ENCODE results near the gene RNU5D-1.
A peak's percentile ranks its signal among the peaks of the same experiment; 100 is the strongest.
"Not testable (repeated sequence)": the region's sequence is repeated elsewhere in the genome, so short reads cannot be mapped to it uniquely, and the experiment has no call there.

Gene RNU5D-1

DNA sequence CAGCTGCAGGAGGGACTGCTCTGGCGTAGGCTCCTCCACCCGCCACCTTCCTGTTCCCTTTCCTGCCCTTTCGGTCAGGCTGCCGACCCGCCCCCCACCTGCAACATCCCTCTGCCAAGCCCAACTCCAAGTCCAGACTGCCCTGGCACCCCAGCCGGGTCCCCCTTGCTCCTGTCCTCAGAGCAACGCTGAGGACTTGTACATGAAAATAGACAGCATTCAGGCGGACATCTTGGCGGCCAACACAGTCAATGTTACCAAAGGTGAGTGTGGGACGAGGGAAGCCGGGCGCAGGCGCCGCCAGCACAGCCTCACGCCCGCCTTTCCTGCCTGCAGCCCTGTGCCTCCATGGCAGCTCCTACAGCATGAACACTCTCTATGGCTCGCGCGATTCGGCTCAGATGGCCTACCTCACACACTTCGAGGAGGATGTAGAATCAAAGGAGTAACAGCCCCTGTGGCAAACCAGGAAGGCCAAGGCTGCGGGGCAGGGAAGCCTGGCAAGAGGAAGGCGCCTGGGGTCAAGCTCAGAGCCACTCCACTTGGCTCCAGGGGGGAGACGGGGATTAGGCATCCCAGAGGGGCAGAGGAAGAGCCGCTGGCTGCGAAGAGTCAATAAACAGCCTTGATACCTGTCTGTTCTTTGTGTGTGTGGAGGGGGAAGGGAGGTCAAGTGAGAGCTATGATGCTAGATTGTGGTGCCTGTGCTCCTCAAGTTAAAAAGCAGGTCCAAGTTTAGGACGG is 5.8 kb downstream of the RNU5D-1 start:
- no peak for ATAC-seq

DNA sequence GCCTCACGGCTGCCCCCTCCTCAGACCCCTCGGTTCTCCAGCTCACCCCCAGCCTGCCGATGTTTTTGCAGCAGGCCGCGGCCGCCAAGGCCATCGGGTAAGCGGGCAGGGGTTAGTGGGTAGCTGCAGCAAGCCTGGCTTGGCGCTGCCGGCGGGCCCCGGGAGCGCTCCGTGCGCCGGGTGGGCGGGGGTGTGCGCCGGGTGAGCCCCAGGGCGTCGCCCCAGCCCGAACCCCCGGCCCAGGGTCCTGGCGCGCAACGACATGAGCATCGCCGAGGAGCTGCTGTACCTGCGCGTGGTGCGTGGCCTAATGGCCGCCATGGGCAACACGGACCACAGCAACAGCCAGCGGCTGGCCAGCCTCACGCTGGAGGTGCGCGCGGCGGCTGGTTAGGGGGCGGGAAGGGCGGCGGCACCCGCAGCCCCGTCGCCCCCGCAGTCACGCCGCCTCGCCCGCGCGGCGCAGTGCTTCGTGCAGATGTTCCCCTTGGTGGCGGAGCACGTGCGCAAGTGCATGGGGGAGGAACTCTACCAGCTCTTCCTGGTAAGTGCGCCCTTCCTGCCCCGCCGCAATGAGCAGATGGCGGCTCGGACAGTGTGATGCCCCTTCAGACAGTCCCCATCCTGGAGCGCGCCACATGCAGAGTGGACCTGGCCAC is 6.5 kb downstream of the RNU5D-1 start:
- no peak for ATAC-seq

DNA sequence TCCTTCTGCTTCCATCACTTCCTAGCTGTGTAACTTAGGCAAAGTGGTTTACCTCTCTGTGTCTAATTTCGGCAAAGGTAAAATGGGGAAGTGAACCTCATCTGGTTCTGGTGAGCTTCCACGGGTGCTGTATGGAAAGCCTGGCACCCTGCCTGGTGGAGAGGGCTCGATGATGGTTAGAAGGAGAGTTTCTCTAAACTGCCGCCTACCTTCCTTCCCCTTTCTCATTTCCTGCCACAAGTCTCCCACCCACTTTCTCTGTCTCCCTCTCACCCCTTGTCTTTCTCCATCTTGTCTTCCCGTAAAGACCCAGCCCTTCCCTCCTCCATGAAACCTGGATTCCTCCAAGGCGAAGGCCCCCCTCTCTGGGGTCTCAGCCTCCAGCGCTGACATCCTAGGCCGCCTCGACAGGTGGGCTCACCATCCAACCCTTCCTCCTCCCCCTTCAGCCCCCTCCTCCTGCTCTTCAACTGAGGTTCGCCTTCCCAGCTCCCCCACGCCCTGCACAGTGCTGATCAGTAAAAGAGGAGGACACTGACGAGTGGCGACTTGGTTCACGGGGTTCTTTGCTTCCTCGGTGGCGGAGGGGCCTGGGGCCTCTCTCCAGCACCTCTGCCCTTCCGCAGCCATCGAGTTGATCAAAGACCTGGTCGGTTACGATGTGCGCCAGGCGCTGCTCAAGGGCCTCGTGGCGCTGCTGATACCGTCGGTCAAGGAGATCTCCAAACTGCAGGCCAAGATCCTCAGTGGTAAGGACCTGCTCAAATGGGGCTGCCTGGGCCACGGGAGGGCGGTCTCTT is 7.3 kb downstream of the RNU5D-1 start:
- ATAC-seq: no peak

DNA sequence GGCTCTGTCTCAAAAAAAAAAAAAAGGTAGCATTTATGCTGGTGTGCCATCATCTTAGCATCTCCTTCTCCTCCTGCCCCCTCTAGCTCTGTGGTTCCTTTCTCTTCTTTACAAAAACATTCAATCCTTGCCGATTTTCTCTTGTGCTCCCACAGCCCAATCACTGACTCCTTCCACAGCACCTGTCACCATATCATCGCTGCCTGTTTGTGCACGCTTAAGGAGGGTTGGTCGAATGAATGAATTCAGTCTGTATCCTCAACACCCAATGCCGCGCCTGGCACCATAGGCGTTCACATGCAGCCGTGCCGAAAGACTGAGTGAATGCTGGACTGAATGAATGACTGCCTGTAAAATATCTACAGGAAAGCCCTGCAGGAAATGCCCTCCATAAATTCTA is 7.9 kb downstream of the RNU5D-1 start:
- no peak for ATAC-seq

DNA sequence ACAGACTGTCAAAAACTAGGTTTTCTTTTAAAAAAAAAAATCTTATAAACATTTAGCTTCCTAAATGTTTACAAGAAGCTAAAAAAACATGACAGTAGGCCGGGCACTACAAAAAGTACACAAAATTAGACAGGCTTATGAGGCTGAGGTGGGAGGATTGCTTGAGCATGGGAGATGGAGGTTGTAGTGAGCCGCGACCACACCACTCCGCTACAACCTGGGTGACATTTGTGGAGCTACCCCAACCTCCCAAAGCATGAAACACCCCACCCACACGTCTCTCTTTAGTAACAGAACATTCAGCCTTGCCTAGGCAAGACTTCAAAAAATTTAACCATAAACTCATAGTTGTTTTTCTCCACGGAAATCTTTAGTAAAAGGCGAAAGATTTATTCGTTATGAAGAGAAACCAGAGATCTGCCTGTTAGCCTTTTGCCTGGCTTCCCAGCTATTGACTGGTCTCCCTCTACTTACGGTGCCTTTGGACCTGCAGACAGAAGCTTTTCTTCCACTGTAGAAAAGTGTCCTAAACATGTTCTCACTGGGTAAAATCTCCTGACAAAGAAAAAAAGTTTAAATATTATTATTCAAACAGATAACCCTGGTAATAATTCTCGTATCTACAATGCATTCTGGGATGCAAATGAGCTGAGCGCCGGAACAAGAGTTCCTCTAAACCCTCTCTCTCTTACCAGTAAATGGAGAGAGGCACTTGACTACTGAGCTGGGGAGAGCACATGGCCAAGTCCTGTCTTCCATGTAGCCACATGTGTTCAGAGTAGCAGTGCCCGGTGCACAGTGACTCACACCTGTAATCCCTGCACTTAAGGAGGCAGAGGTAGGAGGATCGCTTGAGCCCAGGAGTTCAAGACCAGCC is 9.2 kb downstream of the RNU5D-1 start:
- ATAC-seq: peak; percentile 90 to 91

DNA sequence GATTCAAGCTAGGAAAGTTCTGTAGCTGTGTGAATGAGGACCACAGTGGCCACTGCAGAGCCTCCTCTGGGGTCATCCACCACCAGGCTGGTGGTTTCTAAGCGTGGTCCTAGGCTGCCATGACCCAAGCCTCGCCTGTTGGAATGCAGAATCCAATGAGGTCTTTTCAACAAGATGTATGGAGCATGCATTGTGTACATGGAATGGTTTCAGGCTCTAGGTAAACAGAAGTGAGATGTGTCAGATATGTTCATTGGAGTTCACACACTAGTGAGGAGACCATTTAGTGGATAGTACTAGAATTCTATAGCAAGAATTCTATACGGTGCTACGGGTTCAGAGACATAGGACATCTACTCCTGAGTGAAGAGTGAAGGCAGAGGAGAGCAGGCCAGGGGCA is 10.7 kb downstream of the RNU5D-1 start:
- no peak for ATAC-seq

DNA sequence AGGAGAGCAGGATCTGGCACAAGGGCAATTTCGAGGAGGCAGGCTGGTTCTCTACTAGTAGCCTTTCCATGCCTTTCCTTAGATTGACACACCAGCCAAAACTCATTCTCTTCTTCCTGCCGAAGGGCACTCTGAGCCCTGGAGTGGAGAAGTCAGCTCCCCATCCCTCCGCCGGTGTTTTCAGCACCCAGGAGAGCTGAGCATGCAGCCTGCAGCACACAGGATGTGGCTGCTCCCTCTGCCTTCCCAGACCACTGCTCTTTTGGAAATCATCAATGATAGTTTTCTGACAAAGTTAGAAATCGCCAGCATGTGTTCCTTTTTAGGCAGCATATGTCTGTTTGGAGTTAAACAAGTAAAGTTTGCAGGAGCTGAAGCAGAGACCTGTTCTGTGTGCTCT is 11.7 kb downstream of the RNU5D-1 start:
- ATAC-seq: no peak

DNA sequence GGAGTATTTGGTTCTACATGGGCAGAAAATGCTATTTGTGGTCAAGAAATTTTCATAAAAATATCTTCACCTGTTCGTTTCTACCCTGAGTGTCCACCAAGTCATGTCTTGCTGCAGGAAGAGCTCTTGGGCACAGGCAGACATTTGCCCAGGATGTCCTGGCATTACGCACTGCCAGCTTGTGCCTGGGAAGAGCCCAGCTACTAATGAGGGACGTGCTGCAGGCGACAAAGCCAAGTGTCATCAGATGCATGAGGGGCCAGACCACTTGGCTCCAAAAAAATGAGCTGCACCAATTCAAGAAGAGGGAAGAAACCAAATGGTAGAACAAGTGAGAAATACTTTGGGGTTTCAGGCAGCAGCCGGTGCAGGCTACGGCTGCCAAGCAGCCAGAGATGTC is 12.9 kb downstream of the RNU5D-1 start:
- ATAC-seq: no peak

DNA sequence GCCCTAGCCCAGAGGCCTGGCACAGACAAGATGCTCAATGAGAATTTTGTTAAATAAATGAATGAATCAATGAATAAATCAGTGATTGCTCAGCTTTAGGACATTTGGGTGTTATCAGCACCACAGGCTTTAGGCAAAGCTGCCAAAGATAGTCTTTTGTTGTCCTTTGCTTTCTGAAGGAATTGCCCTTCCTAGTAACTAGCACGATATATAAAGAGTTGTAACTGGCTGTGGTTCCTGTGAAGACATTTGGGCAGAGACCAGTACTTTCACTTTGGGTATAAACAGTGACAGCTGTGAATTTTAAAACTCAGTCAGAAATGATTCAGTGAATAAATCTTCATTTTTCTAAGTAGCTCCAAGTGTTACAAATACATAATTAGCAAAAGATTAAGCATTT is 13.3 kb downstream of the RNU5D-1 start:
- ATAC-seq: no peak

DNA sequence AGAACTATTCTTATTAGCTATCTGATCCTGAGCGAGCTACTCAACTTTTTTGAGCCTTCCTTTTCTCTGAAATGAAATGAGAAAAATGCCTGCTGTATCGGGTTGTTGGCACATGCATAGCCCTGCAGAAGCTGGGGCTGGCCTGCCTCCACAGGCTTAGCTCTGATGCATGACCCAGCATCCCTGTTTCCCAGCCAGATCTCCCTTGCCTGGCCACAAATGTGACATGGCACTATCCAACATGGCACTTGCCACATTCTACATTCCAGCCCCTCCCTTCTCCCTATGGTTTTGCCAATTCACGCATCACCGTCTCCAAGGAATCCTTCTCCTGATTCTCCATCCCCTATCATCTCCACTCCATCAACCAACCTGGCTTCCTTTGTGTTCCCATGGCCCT is 13.8 kb downstream of the RNU5D-1 start:
- no peak for ATAC-seq

DNA sequence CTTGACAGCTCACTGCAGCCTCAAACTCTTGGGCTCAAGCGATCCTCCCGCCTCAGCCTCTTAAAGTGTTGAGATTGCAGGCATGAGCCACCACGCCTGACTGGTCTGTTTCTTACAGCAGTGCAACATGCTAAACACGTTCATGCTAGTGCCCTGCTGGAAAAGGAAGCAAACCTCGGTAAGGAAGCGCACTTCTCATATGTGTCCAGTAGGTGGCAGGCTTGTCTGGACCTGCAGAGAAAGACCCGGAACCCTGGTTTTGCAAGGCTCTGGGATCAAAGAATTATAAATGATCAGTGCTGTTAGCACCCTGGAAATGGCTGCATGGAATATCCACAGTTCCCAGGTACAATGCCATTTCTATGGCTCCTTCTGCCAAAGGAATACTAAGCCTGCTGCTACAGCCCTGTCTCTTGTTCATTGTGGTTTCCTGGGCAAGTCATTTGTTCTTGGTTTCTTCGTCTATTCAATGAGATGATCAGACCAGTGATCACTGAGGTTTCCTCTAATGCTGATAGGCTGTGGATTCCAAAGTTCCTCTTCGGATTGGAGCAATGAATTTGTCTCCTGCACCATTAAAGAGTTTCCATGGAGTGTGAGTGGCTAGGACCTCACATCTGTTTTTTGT is 15.9 kb downstream of the RNU5D-1 start:
- peak; percentile 79 to 84 for ATAC-seq

DNA sequence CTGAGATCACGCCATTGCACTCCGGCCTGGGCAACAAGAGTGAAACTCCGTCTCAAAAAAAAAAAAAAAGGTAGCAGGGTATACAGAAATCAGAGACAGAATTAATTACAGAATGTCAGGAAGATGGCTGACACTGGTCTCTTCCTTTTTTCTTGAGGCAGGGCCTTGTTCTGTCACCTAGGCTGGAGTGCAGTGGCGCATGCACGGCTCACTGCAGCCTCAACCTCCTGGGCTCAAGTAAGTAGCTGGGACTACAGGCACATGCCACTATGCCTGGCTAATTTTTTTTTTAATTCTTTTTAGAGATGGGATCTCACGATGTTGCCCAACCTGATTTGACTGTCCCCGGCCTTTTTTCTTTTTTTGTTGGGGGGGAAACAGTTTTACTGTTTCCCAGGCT is 16.4 kb downstream of the RNU5D-1 start:
- no peak for ATAC-seq

DNA sequence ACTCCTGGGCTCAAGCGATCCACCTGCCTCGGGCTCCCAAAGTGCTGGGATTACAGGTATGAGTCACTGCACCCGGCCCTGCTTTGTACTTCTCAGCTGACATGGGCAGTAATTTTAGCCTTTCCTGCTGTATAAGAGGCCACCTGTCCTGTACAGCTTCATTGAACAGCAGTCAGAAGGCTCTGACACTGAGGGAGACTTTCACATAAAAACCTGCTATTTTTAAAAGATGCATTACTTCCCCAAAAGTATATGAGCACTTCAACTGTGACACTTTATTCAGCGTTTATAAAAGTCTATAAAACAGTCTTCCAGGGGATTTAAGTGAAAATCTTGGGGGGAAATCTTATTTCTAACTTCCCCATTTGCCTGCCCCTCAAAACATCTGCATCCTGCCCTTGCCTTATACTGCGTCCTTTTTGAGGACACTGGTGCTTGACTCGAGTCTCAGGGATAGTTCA is 17.6 kb downstream of the RNU5D-1 start:
- no peak for ATAC-seq

DNA sequence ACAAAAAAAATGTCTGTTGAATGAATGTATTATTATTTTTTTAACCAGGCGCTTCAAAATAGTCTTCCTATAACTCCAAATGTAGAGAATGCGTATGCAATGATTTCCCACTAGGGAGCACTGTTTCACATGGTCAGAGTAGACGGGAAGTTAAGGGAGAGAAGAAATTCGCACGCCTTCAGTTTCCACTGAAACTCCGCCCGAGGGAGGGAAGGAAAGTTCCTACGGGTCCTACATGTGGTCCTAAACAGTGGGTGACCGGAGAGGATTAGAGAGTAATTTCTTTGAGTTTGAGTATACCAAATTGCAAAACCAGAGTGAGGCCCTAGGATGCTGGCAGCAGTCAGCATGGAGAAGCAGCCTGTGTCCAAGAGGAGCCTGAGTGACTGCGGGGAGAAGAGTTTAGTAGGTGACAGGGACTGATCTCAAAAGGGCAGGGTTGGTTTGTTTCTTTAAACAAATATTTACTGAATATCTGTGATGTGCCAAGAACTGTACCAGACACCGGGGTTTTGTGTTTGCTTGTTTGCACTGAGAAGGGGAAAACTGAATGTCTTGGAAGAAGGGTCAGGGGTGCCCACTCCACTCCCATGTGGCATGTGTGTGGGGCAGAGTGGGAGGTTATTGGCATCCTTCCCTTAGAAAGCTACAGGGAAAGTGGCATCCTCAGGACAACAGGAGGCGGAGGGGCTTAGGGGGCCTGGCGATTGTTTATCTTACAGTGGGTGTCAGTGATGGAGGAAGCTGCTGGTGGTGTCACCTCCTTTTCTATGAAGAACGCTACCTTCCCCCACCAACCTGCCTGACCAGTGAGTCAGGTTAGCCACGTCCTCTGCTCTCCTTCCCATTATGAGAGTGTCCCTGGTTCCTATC is 22.8 kb downstream of the RNU5D-1 start:
- peak in 1 of 2 donors; percentile 64 for ATAC-seq

DNA sequence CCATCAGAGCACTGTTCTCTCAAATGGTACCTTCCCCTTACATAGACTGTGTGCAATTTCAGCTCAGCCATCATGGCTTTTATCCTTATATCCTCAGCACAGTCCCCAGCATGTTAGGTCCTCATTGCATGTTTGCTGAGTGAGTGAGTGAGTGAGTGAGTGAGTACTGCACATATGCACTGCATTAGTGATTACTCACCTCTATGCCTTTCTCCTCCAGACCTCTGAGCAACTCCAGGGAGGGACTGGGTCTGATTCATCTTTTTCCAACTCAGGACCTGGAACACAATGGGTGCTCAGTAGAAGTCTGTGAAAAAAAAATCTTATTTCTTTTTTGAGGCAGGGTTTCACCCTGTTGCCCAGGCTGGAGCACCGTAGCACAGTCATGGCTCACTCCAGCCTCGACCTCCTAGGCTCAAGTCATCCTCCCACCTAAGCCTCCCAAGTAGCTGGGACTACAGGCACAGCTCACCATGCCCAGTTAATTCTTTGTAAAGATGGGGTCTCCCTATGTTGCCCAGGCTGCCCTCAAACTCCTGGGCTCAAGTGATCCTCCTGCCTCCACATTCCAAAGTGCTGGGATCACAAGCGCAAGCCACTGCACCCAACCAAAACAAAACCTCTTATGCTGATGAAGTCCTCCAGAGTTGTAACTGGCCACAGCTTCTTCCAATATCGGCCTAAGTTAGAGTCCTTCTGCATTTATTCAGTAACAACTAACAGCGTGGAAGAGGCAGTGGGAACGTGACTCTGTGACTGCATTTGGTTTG is 23.7 kb downstream of the RNU5D-1 start:
- no peak for ATAC-seq

DNA sequence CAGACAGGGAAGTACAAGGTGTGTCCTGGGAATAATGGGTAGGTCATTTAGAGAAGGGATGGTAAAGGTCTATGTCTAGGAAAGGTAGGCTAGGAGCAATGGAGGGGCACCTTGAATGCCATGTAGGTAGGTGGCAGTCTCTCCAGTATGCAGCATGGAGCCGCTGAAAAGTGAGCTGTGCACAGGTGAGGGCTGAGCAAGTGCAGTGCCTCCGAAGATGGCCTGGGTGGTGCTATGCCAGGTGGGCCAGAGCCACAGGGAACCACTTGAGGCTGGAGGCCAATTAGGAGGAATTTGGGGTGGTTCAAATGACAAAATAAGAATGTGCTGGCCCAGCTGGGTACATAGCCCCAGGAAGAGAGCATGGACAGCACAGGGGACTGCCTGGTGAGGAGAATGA is 25.0 kb downstream of the RNU5D-1 start:
- ATAC-seq: no peak

DNA sequence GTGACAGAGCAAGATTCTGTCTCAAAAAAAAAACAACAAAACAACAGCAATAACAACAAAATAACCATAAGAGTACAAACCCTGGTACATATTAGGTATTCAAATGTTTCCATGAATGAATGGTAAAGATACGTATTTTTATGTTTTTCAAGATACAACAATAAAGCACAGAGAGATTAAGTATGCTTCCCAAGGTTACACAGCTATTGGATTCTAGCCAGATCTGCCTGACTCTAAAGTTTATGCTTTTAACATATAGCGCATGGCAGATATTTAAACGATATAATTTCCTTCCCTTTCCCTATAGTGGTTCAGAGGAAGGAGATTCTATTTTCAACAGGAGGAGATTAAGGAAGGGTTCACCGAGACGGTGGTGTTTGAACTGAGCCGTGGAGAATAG is 25.5 kb downstream of the RNU5D-1 start:
- ATAC-seq: no peak

DNA sequence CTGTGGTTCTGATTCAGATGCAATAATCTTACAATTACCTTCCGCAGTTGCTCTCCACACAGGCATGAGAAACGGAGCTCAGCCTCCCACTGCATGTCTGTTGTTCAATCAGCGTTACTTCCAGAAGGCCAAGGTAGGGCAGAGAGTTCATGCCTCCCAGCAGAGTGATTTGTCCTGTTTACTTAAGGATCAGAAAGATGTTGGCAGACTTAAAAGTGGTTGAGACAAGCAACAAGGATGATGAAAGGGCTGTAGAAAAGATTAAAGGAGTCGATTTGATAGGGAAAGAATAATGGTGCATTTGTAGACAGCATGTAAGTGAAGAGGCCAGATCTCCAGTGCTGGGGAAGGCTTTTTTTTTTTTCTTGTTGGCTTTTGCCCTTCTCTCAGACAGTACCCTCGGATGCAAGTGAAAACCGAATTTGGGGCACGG is 29.8 kb downstream of the RNU5D-1 start:
- no peak for ATAC-seq

DNA sequence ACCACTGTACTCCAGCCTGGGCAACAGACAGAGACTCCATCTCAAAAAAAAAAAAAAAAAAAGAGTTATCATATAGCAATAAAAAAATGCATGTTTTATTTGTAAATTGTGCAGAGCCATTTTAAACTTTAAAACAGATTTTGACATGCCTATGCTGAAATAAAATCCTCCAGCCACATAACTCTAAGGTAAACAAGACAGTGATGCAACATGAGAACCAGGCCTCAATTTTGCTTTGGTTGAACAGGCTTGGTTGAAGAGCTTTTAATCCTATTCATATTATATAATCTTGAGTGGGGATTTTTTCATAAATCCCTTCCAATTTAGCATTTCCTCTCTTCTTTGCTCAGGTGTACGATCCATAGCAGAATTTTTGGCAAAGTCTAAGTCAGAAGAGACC is 30.4 kb downstream of the RNU5D-1 start:
- no peak for ATAC-seq

DNA sequence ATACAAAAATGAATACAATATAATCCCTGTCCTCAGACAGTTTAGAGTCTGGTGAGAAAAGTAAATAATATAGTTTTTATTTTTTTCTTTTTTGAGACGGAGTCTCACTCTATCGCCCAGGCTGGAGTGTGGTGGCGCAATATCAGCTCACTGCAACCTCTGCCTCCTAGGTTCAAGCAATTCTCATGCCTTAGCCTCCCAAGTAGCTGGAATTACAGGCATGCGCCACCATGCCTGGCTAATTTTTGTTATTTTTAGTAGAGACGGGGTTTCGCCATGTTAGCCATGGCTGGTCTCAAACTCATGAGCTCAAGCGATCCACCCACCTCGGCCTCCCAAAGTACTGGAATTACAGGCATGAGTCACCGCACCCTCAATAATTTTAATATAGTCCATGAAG is 31.6 kb downstream of the RNU5D-1 start:
- not testable (repeated sequence) for ATAC-seq
